A549 (cell line): ENCODE data around the gene SMIM35. TPM values are rescaled to one million over a fixed set of nuclear protein-coding genes. Genes with fewer than 3 reads are reported as not detected.

Experiments used
- ATAC-seq, 2 experiments: fragments of 200-7000 bp in 1 of 2; fragments of >200 bp in 1 of 2; cut with Nextera tagmentation in 1 of 2; cut with Tn5 transposase in 1 of 2; 3 replicates each; pipeline versions ENCODE4 v1.8.0 to v1.9.1; 2018 to 2020; ENCODE audit warnings: mild to moderate bottlenecking in 1 of 2, moderate library complexity in 1 of 2
- CTCF ChIA-PET: fragments of 300-600 bp; sonication (Branson Sonifier 250); formaldehyde crosslinking; extraction: SDS; loops from one replicate; lab custom pipeline; 2021; ENCODE audit warnings: antibody characterized with exemption, inconsistent platforms; lab: Yijun Ruan, JAX
- POLR2A ChIA-PET: fragments of 350-600 bp; formaldehyde crosslinking; extraction: SDS; loops from one replicate; lab custom pipeline; 2021; ENCODE audit warnings: antibody characterized with exemption, inconsistent platforms; lab: Yijun Ruan, JAX
- DNase-seq, 2 experiments: peaks; one replicate each; pipeline versions ENCODE4 v3.0.0 to v3.0.0-alpha.2; 2011 to 2016; ENCODE audit warnings: low read depth in 1 of 2, low spot score in 1 of 2
- FAIRE-seq: peaks from 2 replicates; lab custom pipeline; 2011; peaks lifted over from hg19 to GRCh38; lab: Jason Lieb, UNC
- H3K27ac ChIP-seq, 2 experiments: fragments of >200 bp; sonication (Bioruptor Twin); formaldehyde crosslinking; 3 replicates each; pipeline ENCODE4 v1.5.1; 2016 to 2017
- H3K4me1 ChIP-seq: fragments of >200 bp; sonication (Bioruptor Twin); formaldehyde crosslinking; 3 replicates; pipeline ENCODE4 v1.6.1; 2016
- H3K4me2 ChIP-seq: fragments of >200 bp; sonication (Bioruptor Twin); formaldehyde crosslinking; 3 replicates; pipeline ENCODE4 v1.6.1; 2016
- H3K4me3 ChIP-seq: fragments of >200 bp; sonication (Bioruptor Twin); formaldehyde crosslinking; 3 replicates; pipeline ENCODE4 v1.5.1; 2016
- H3K9me3 ChIP-seq: fragments of >200 bp; sonication (Bioruptor Twin); formaldehyde crosslinking; 3 replicates; pipeline ENCODE4 v1.6.1; 2016
- CBX2 ChIP-seq: fragments of 200-600 bp; sonication (generic); IDR thresholded peaks from 2 replicates; pipeline ENCODE4 v1.6.1; 2016; ENCODE audit warnings: low read depth, mild to moderate bottlenecking, borderline replicate concordance
- CEBPB ChIP-seq, 2 experiments: fragments of >200 bp in 1 of 2; sonication (Bioruptor Twin) in 1 of 2; formaldehyde crosslinking in 1 of 2; IDR thresholded peaks; 2 replicates each; pipeline ENCODE4 v1.6.1; 2012 to 2016
- EHMT2 ChIP-seq: fragments of 200-600 bp; sonication (generic); IDR thresholded peaks from 2 replicates; pipeline ENCODE4 v1.6.1; 2016; ENCODE audit warnings: antibody characterized with exemption, low read depth, mild to moderate bottlenecking, moderate library complexity
- ELK1 ChIP-seq: fragments of 150-350 bp; IDR thresholded peaks from 2 replicates; pipeline ENCODE4 v1.6.1; 2014; ENCODE audit warnings: low read depth, mild to moderate bottlenecking, low read length
- EP300 ChIP-seq, 2 experiments: fragments of >200 bp; sonication (Bioruptor Twin); formaldehyde crosslinking; IDR thresholded peaks; 2 replicates in 1 of 2; 3 replicates in 1 of 2; pipeline ENCODE4 v1.6.1; 2016 to 2017
- ESRRA ChIP-seq: fragments of 150-350 bp; IDR thresholded peaks from 2 replicates; pipeline ENCODE4 v1.6.1; 2014; ENCODE audit warnings: mild to moderate bottlenecking, low read length, borderline replicate concordance
- FOSB ChIP-seq: fragments of 250-450 bp; sonication (Bioruptor Pico); IDR thresholded peaks from 2 replicates; pipeline ENCODE4 v1.5.0; 2020; ENCODE audit warnings: mild to moderate bottlenecking, moderate library complexity
- FOSL2 ChIP-seq, 2 experiments: fragments of 450-650 bp in 1 of 2; fragments of >200 bp in 1 of 2; sonication (Bioruptor Twin) in 1 of 2; formaldehyde crosslinking; IDR thresholded peaks; 2 replicates each; pipeline versions ENCODE4 v1.5.0 to v1.6.1; 2016 to 2020; ENCODE audit warnings: mild to moderate bottlenecking in 1 of 2, moderate library complexity in 1 of 2
- HDAC2 ChIP-seq: fragments of 200-600 bp; sonication (generic); IDR thresholded peaks from 2 replicates; pipeline ENCODE4 v1.6.1; 2016
- HES2 ChIP-seq: fragments of >200 bp; sonication (Bioruptor Twin); formaldehyde crosslinking; IDR thresholded peaks from 2 replicates; pipeline ENCODE4 v1.6.1; 2016
- HMGXB4 ChIP-seq: fragments of 250-450 bp; sonication (Bioruptor Pico); IDR thresholded peaks from 2 replicates; pipeline ENCODE4 v1.5.0; 2021; ENCODE audit warnings: mild to moderate bottlenecking, moderate library complexity, borderline replicate concordance
- JUN ChIP-seq, 2 experiments: fragments of >200 bp; sonication (Bioruptor Twin); formaldehyde crosslinking; IDR thresholded peaks; 2 replicates in 1 of 2; 3 replicates in 1 of 2; pipeline ENCODE4 v1.6.1; 2016 to 2017
- MAX ChIP-seq: IDR thresholded peaks from 2 replicates; pipeline ENCODE4 v1.6.1; 2012
- MYC ChIP-seq: IDR thresholded peaks from 2 replicates; pipeline ENCODE4 v1.6.1; 2012; ENCODE audit warnings: mild to moderate bottlenecking, inconsistent platforms, low read length, improper control_type of control experiment, borderline replicate concordance
- POLR2A ChIP-seq: IDR thresholded peaks from 2 replicates; pipeline ENCODE4 v1.6.1; 2012; ENCODE audit warnings: mild to moderate bottlenecking, low read length
- RAD21 ChIP-seq, 2 experiments: fragments of >200 bp in 1 of 2; sonication (Bioruptor Twin) in 1 of 2; formaldehyde crosslinking in 1 of 2; IDR thresholded peaks in 1 of 2; conservative IDR thresholded peaks in 1 of 2; 2 replicates in 1 of 2; 3 replicates in 1 of 2; pipeline ENCODE4 v1.6.1; 2012 to 2018; ENCODE audit warnings: inconsistent platforms in 1 of 2
- RCOR1 ChIP-seq: fragments of 150-350 bp; IDR thresholded peaks from 2 replicates; pipeline ENCODE4 v1.6.1; 2014; ENCODE audit warnings: antibody characterized with exemption, low read length, low read depth
- TFCP2L1 ChIP-seq: fragments of 250-450 bp; sonication (Bioruptor Pico); IDR thresholded peaks from 2 replicates; pipeline ENCODE4 v1.5.0; 2021; ENCODE audit warnings: mild to moderate bottlenecking
- USF2 ChIP-seq: fragments of 450-650 bp; IDR thresholded peaks from 2 replicates; pipeline ENCODE4 v1.6.1; 2014; ENCODE audit warnings: antibody characterized with exemption
- ZC3H11A ChIP-seq: fragments of 450-650 bp; IDR thresholded peaks from 2 replicates; pipeline ENCODE4 v1.6.1; 2014; ENCODE audit warnings: antibody characterized with exemption, mild to moderate bottlenecking
- ZNF302 ChIP-seq: fragments of 250-450 bp; sonication (Bioruptor Pico); IDR thresholded peaks from 2 replicates; pipeline ENCODE4 v1.9.0; 2021; ENCODE audit warnings: inconsistent platforms, mild to moderate bottlenecking, moderate library complexity
- WGBS: methylation state at CpG from one replicate; pipeline ENCODE4 v1.1.6; 2017; ENCODE audit errors: missing lambda C conversion rate; 5-methylcytosine and 5-hydroxymethylcytosine counted together
- polyA plus RNA-seq, 4 experiments: library from polyadenylated mRNA; depleted of rRNA in 3 of 4; stranded (reverse); fragments of >200 nt; fragmentation: RNase III in 1 of 4; extraction: RNeasy Plus Mini Kit Qiagen cat#74134 plus additional on column Dnase treatment in 1 of 4; gene quantifications; 2 replicates in 3 of 4; 3 replicates in 1 of 4; pipeline ENCODE4 v1.2.3, GENCODE V29; 2011 to 2017

Gene SMIM35
- polyA plus RNA-seq, 2 of the 4 experiments (the other 2 are of a cell fraction) = not detected

- ChIA-PET POLR2A (no interaction called here), CTCF (interaction anchor here (1.1 kb wide), 1 partner anchor 134 kb away, joined by 3 read pairs; no protein-coding TSS in a partner anchor)
- ATAC-seq (no peak), DNase-seq (no peak), FAIRE-seq (no peak)
- H3K27ac ChIP-seq = no peak overlapping the region
- WGBS = 40% methylated on average over 18 of the region's 18 CpGs
- no peak overlapping the region for H3K4me3 ChIP-seq
- no peaks in the 10 kb centered on the region for H3K4me1 ChIP-seq
- no peak for TF ChIP-seq FOSB (CRISPR knock-in tag)
- no peak for TF ChIP-seq ELK1
- no peak for TF ChIP-seq USF2
- no peak for TF ChIP-seq RAD21 (conservative IDR thresholded peaks at IDR 0.05 in 1 of 2, IDR thresholded peaks at IDR 0.05 in 1 of 2)
- no peak for TF ChIP-seq ZNF302
- no peak for TF ChIP-seq EHMT2
- TF ChIP-seq HMGXB4 (CRISPR knock-in tag) = no peak
- TF ChIP-seq HES2 = no peak
- TF ChIP-seq JUN (IDR thresholded peaks at IDR 0.05) = no peak
- TF ChIP-seq FOSL2 (IDR thresholded peaks at IDR 0.05) = no peak
- no peak for TF ChIP-seq FOSL2 (CRISPR knock-in tag; IDR thresholded peaks at IDR 0.05)
- TF ChIP-seq CEBPB (IDR thresholded peaks at IDR 0.05) = no peak
- no peak for TF ChIP-seq RCOR1
- TF ChIP-seq MAX = no peak
- TF ChIP-seq TFCP2L1 = no peak
- no peak for TF ChIP-seq POLR2A
- no peak for TF ChIP-seq MYC
- no peak for TF ChIP-seq HDAC2
- no peak for TF ChIP-seq ESRRA
- H3K9me3 ChIP-seq = no peaks in the 10 kb centered on the region
- no peak overlapping the region for H3K4me2 ChIP-seq
Observed at GRCh38 chr11:118081241-118081958, 5.4 kb downstream of the SMIM35 start.

- Histone ChIP-seq H3K27ac (no peak overlapping the region), H3K4me3 (no peak overlapping the region), H3K4me2 (no peak overlapping the region), H3K9me3 (no peaks in the 10 kb centered on the region)
- no peak for DNase-seq
- WGBS = 39% methylated on average over 5 of the region's 5 CpGs
- no peak for ATAC-seq
- ChIA-PET CTCF (interaction anchor here (0.7 to 1.8 kb wide), 5 partner anchors 9 to 133 kb away, joined by 3 to 4 read pairs (median 3); no protein-coding TSS in a partner anchor), POLR2A (no interaction called here)
- no peak for FAIRE-seq
- TF ChIP-seq CBX2 (no peak), EP300 (IDR thresholded peaks at IDR 0.05) (no peak), ZC3H11A (no peak)
- TF ChIP-seq, all 56 proteins: peak for 0
- no peaks in the 10 kb centered on the region for H3K4me1 ChIP-seq
Observed at GRCh38 chr11:118080296-118080695, 6.5 kb downstream of the SMIM35 start.
